Stimulated activated CD4-positive, alpha-beta T cell treated with anti-CD3 and anti-CD28 coated beads, TNF-alpha, amount 100 ng/mL, for 1 hour (primary cell): ENCODE data around the gene MTUS2.
"Not testable (repeated sequence)": the region's sequence is repeated elsewhere in the genome, so short reads cannot be mapped to it uniquely, and the experiment has no call there.

Experiments used
- DNase-seq, 3 donors: peaks; one replicate each; pipeline ENCODE4 v3.0.0-alpha.2; 2020; ENCODE audit warnings: low read depth in 3 of 3, low spot score in 1 of 3

The MTUS2 gene

GRCh38 chr13:28955264-28955966, 135.3 kb downstream of the MTUS2 start:
- no peak for DNase-seq

- DNase-seq, result no peak
These were observed 137.9 kb downstream of the MTUS2 start for GRCh38 chr13:28958018-28958417.

- no peak for DNase-seq
These were observed 138.3 kb downstream of the MTUS2 start for GRCh38 chr13:28958441-28958840.

- DNase-seq, result no peak
These were observed 143.9 kb downstream of the MTUS2 start for GRCh38 chr13:28964052-28964451.

- DNase-seq, result no peak
These were observed 144.7 kb downstream of the MTUS2 start for GRCh38 chr13:28964803-28965202.

GRCh38 chr13:28967029-28967915, 147.1 kb downstream of the MTUS2 start:
- DNase-seq, result no peak

- DNase-seq, result no peak
These were observed 156.1 kb downstream of the MTUS2 start for GRCh38 chr13:28976195-28976594.

- no peak for DNase-seq
These were observed 156.5 kb downstream of the MTUS2 start for GRCh38 chr13:28976636-28977035.

GRCh38 chr13:28978574-28978973, 158.4 kb downstream of the MTUS2 start:
- DNase-seq, result no peak

- DNase-seq, result no peak
These were observed 161.4 kb downstream of the MTUS2 start for GRCh38 chr13:28981530-28981929.

GRCh38 chr13:28983641-28984040, 163.5 kb downstream of the MTUS2 start:
- no peak for DNase-seq

- DNase-seq, result no peak
These were observed 164.2 kb downstream of the MTUS2 start for GRCh38 chr13:28984326-28984725.

- DNase-seq, result no peak
These were observed 164.7 kb downstream of the MTUS2 start for GRCh38 chr13:28984825-28985224.

GRCh38 chr13:28990378-28990777, 170.2 kb downstream of the MTUS2 start:
- not testable (repeated sequence) for DNase-seq

GRCh38 chr13:28991764-28992163, 171.6 kb downstream of the MTUS2 start:
- DNase-seq, result no peak

GRCh38 chr13:29000826-29001225, 180.7 kb downstream of the MTUS2 start:
- DNase-seq, result no peak

- DNase-seq, result no peak
These were observed 185.1 kb downstream of the MTUS2 start for GRCh38 chr13:29005035-29005762.

GRCh38 chr13:29005763-29006120, 185.6 kb downstream of the MTUS2 start:
- DNase-seq, result no peak

GRCh38 chr13:29006359-29006850, 186.3 kb downstream of the MTUS2 start:
- no peak for DNase-seq

GRCh38 chr13:29008296-29008695, 188.2 kb downstream of the MTUS2 start:
- no peak for DNase-seq

GRCh38 chr13:29020314-29020713, 200.2 kb downstream of the MTUS2 start:
- no peak for DNase-seq

GRCh38 chr13:29021311-29021710, 201.2 kb downstream of the MTUS2 start:
- DNase-seq, result no peak
